GM23338 (cell line): ENCODE results near the gene SRD5A3.

ENCODE experiments used
- CTCF ChIP-seq, 2 experiments: fragments of 200-600 bp in 1 of 2; sonication (generic) in 1 of 2; conservative IDR thresholded peaks; 2 replicates each; pipeline versions ENCODE4 v1.5.1 to v1.6.1; 2016 to 2017; ENCODE audit warnings: antibody characterized with exemption in 2 of 2, low read depth in 2 of 2, mild to moderate bottlenecking in 2 of 2, moderate library complexity in 1 of 2
- EZH2 ChIP-seq: fragments of 200-600 bp; sonication (generic); IDR thresholded peaks from one replicate; pipeline ENCODE4 v1.8.0; 2017; ENCODE audit warnings: antibody characterized with exemption, mild to moderate bottlenecking, low read depth; ENCODE audit not compliant: unreplicated experiment
- EZH2phosphoT487 ChIP-seq: fragments of 200-600 bp; sonication (generic); IDR thresholded peaks from one replicate; pipeline ENCODE4 v1.8.1; 2018; ENCODE audit warnings: antibody characterized with exemption; ENCODE audit not compliant: unreplicated experiment
- POLR2AphosphoS5 ChIP-seq: IDR thresholded peaks from 2 replicates; pipeline ENCODE4 v1.6.1; 2016; ENCODE audit warnings: antibody characterized with exemption, low read depth

GRCh38 chr4:55326629-55327028 is 19.4 kb upstream of the SRD5A3 start:
- no peak for TF ChIP-seq EZH2
- no peak for TF ChIP-seq CTCF (conservative IDR thresholded peaks at IDR 0.05; ENCODE audit: low read depth in 2 of 2)
- no peak for TF ChIP-seq POLR2AphosphoS5
- TF ChIP-seq EZH2phosphoT487, result no peak
